BJ (cell line): ENCODE measurements around the gene COBL. TPM values are rescaled to one million over a fixed set of nuclear protein-coding genes. Genes with fewer than 3 reads are reported as not detected.

Source experiments
- CTCF ChIA-PET: fragments of 350-600 bp; formaldehyde crosslinking; extraction: SDS; loops from one replicate; lab custom pipeline; 2021; ENCODE audit warnings: antibody characterized with exemption, inconsistent platforms; lab: Yijun Ruan, JAX
- POLR2A ChIA-PET: fragments of 300-600 bp; sonication (Branson Sonifier 250); formaldehyde crosslinking; extraction: SDS; loops from one replicate; lab custom pipeline; 2021; ENCODE audit warnings: antibody characterized with exemption; lab: Charles Lee
- DNase-seq: peaks from one replicate; pipeline ENCODE4 v3.0.0-alpha.2; 2011; ENCODE audit warnings: low read depth
- H3K27me3 ChIP-seq: 2 replicates; pipeline ENCODE4 v1.6.0; 2011; ENCODE audit warnings: low read length; ENCODE audit not compliant: control insufficient read depth, insufficient read depth
- H3K36me3 ChIP-seq: 2 replicates; pipeline ENCODE4 v1.5.1; 2011; ENCODE audit warnings: low read length; ENCODE audit not compliant: control insufficient read depth, insufficient read depth
- H3K4me3 ChIP-seq: 2 replicates; pipeline ENCODE4 v1.5.1; 2011; ENCODE audit warnings: low read depth, mild to moderate bottlenecking, control low read depth, low read length
- polyA plus RNA-seq: library from polyadenylated mRNA; depleted of rRNA; stranded (reverse); fragments of >200 nt; gene quantifications from 2 replicates; pipeline ENCODE4 v1.2.3, GENCODE V29; 2011
- TF ChIP-seq, protein P1 (sequence below): IDR thresholded peaks from 2 replicates; pipeline ENCODE4 v1.5.1; 2011; ENCODE audit warnings: low read depth, mild to moderate bottlenecking, control low read depth, inconsistent platforms, low read length, moderate library complexity; ENCODE audit not compliant: insufficient read depth

COBL gene
- polyA plus RNA-seq, 1 experiment: not detected

GRCh38 chr7:51067258-51067657, 249.4 kb downstream of the COBL start:
- ChIA-PET CTCF (interaction anchor here (0.7 to 2.9 kb wide), 25 partner anchors 9 to 599 kb away, joined by 3 to 17 read pairs (median 4); partner anchors contain the start of gene GRB10), POLR2A (no interaction called here)
- DNase-seq: no peak
- no peak overlapping the region for H3K4me3 ChIP-seq
- no peaks in the 10 kb centered on the region for H3K36me3 ChIP-seq
- TF ChIP-seq, protein P1, sequence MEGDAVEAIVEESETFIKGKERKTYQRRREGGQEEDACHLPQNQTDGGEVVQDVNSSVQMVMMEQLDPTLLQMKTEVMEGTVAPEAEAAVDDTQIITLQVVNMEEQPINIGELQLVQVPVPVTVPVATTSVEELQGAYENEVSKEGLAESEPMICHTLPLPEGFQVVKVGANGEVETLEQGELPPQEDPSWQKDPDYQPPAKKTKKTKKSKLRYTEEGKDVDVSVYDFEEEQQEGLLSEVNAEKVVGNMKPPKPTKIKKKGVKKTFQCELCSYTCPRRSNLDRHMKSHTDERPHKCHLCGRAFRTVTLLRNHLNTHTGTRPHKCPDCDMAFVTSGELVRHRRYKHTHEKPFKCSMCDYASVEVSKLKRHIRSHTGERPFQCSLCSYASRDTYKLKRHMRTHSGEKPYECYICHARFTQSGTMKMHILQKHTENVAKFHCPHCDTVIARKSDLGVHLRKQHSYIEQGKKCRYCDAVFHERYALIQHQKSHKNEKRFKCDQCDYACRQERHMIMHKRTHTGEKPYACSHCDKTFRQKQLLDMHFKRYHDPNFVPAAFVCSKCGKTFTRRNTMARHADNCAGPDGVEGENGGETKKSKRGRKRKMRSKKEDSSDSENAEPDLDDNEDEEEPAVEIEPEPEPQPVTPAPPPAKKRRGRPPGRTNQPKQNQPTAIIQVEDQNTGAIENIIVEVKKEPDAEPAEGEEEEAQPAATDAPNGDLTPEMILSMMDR: no peak
- H3K27me3 ChIP-seq: peaks cover 1% of the 10 kb centered on the region; the same call in 1 of the 2 replicates

DNA sequence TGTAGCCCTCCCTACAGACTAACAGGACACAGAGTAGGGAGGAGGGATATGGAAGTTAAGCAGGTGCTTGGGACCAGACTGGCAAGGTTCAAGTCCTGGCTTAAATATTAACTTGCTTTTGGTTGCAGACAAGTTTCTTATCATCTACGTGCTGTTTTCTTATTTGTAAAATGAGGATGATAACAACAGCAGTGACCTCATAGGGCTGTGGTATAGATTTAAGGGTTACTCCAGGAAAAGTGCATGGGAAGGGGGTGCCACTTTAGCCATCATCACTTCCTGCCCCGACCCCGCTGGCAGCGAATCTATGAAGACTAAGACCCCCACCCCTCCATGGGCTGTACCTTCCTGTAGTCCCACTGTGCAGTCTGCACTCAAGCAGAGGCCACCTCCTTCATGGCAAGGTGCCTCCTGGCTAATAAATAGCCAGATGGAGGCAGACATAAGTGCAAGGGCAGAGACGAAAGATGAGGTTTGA, 250.2 kb downstream of the COBL start:
- TF ChIP-seq, protein P1: no peak
- POLR2A ChIA-PET: no interaction called here
- Histone ChIP-seq H3K27me3 (peaks cover 1% of the 10 kb centered on the region; the same call in 1 of the 2 replicates), H3K36me3 (no peaks in the 10 kb centered on the region), H3K4me3 (no peak overlapping the region)
- no peak for DNase-seq
- CTCF ChIA-PET: interaction anchor here (1.2 to 1.8 kb wide), 3 partner anchors 13 to 32 kb away, joined by 3 to 4 read pairs (median 3); no protein-coding TSS in a partner anchor

GRCh38 chr7:51065766-51066165, 250.8 kb downstream of the COBL start:
- no peak for DNase-seq
- ChIA-PET CTCF (interaction anchor here (1.8 kb wide), 1 partner anchor 31 kb away, joined by 3 read pairs; no protein-coding TSS in a partner anchor), POLR2A (no interaction called here)
- H3K36me3 ChIP-seq: no peaks in the 10 kb centered on the region
- TF ChIP-seq, protein P1: no peak
- H3K4me3 ChIP-seq: no peak overlapping the region
- peaks cover 1% of the 10 kb centered on the region; the same call in 1 of the 2 replicates for H3K27me3 ChIP-seq

DNA sequence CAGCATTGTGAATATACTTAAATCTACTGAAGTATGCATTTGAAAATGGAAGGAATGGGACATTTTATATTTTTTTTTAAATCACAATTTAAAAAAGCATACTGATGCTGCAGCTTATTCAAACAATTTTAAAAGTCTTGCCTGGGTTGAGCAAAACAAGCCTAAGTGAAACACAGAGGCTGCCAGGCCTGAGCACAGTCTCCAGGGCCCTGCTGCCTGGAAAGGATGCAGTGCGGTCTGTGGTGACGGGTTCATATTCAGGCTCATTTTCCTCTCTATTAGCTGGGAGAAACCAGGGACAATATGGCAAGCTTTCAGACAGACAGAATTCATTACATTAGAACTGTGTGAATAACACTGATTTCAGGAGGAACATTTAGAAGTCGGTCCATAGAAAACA, 251.9 kb downstream of the COBL start:
- Histone ChIP-seq H3K4me3 (no peak overlapping the region), H3K36me3 (no peaks in the 10 kb centered on the region), H3K27me3 (peaks cover 1% of the 10 kb centered on the region; the same call in 1 of the 2 replicates)
- ChIA-PET CTCF (no interaction called here), POLR2A (no interaction called here)
- TF ChIP-seq, protein P1: no peak
- no peak for DNase-seq

DNA sequence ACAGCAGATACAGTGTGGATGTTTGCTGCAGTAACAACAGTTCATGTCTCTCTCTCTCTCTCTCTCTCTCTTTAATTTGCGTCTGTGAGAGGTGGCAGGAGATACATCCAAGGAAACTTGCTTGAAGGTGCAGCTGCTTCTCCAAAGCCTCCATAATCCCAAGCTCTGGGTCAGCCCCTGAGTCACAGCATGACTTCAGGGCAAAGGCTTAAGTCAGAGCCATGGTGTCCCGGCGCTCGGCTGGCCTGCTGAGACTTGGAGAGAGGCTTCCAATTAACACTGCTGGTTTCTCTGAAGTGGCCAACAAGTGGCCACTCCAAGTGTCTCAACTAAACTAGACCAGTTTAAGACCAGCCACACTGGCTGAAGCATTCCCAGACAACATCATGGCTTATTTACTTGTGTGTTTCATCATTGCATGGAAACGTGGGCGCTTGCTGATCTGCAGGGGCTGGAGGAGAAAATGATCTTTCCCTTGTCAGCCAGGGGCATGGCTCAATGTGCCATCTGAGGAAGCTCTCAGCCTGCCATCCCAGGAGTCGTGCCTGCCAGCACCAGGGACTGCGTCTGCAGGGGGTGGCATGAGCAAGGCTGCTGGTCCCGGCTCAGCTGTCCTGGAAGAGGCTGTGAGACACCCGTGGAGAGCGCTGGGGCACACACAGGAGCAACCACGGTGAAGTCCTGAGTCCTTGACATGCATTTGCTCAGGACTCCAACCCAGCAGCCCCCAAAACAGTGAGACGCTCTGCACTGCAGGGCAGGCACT, 254.2 kb downstream of the COBL start:
- POLR2A ChIA-PET: no interaction called here
- TF ChIP-seq, protein P1: no peak
- DNase-seq: no peak
- peaks cover 3% of the 10 kb centered on the region; the same call in 1 of the 2 replicates for H3K27me3 ChIP-seq
- CTCF ChIA-PET: interaction anchor here (1.3 kb wide), 1 partner anchor 366 kb away, joined by 3 read pairs; no protein-coding TSS in a partner anchor
- H3K4me3 ChIP-seq: no peak overlapping the region
- H3K36me3 ChIP-seq: no peaks in the 10 kb centered on the region
